ENCODE results near the gene OXLD1. TPM values are rescaled to one million over a fixed set of nuclear protein-coding genes. Genes with fewer than 3 reads are reported as not detected.

Gene OXLD1
- total RNA-seq, 2 donors from 2014 or later = 20.1 to 43.7 TPM

- H3K36me3 Mint-ChIP-seq = peaks cover 23 to 29% of the 10 kb centered on the region in 2 donors
- DNase-seq (ENCODE audit: low spot score in 2 of 2) (no peak), ATAC-seq (no peak)
- no peaks in the 10 kb centered on the region for H3K9me3 Mint-ChIP-seq
- peak overlapping the region; percentile 2 to 97 for H3K27ac Mint-ChIP-seq
These were observed 49.5 kb downstream of the OXLD1 start for GRCh38 chr17:81616877-81617276.

DNA sequence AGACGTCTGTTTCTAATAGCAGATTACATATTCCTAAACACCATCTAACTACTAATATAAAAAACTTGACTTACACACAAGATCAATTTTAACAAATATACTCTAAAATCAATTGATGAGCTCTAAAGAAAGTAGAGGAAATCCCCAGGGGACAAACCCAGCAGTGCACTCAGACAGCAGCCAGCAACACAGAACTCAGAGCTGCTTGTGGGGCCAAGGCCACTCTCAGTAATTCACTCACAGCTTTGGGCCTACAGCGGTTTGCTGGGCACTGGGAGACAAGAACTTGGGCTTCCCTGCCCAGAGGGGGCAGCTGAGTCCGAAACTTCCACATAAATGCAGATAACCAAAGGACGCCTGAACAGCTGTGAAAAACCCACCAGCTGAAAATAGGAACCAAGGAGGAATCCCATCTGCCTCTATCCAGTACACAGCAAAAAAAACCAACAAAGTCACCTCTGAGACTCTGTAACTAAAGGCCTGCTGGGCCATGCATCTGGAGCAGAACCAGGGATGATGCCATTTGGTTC, 50.9 kb downstream of the OXLD1 start:
- no peak for ATAC-seq
- DNase-seq (ENCODE audit: low spot score in 2 of 2) = no peak
- Mint-ChIP-seq H3K9me3 (no peaks in the 10 kb centered on the region), H3K36me3 (peaks cover 17 to 24% of the 10 kb centered on the region in 2 donors), H3K27ac (peak overlapping the region; percentile 96 to 97)

Other genes with a start within 250 kb of the OXLD1 start
- 1,000 to 10,000 TPM; 6,062 to 6,573 TPM for gene ACTG1, start 153.8 kb downstream of the OXLD1 start, total RNA-seq
- under 1 TPM; 0.30 to 0.86 TPM for gene FSCN2, start 138.2 kb downstream of the OXLD1 start, total RNA-seq
- gene FAAP100, start 114.3 kb downstream of the OXLD1 start, total RNA-seq = 10 to 100 TPM; 19.8 to 37.9 TPM
- 100 to 1,000 TPM in 1 of 2 donors, 10 to 100 TPM in 1; 67.3 to 173 TPM for gene NPLOC4, start 29.5 kb downstream of the OXLD1 start, total RNA-seq
- under 1 TPM; 0.56 to 0.75 TPM for gene TSPAN10, start 29.4 kb downstream of the OXLD1 start, total RNA-seq
- 1 to 10 TPM; 5.8 to 8.1 TPM for gene PDE6G, start 10.1 kb downstream of the OXLD1 start, total RNA-seq
- 10 to 100 TPM; 35.0 to 38.7 TPM for gene CCDC137, start 132 bp upstream of the OXLD1 start, total RNA-seq
- gene ARL16, start 17.2 kb upstream of the OXLD1 start, total RNA-seq = 10 to 100 TPM; 12.6 to 30.6 TPM
- 100 to 1,000 TPM; 111 to 168 TPM for gene HGS, start 17.4 kb upstream of the OXLD1 start, total RNA-seq
- gene MRPL12, start 36.8 kb upstream of the OXLD1 start, total RNA-seq = 100 to 1,000 TPM in 1 of 2 donors, 10 to 100 TPM in 1; 61.8 to 105 TPM
- gene SLC25A10, start 45.7 kb upstream of the OXLD1 start, total RNA-seq = 10 to 100 TPM; 23.0 to 27.8 TPM
- gene GCGR, start 137.5 kb upstream of the OXLD1 start, total RNA-seq = not detected
- 10 to 100 TPM; 40.4 to 55.3 TPM for gene MCRIP1, start 166.7 kb upstream of the OXLD1 start, total RNA-seq
- not detected for gene PPP1R27, start 168.4 kb upstream of the OXLD1 start, total RNA-seq
- 100 to 1,000 TPM; 382 to 460 TPM for gene P4HB, start 193.9 kb upstream of the OXLD1 start, total RNA-seq
- gene ARHGDIA, start 204.7 kb upstream of the OXLD1 start, total RNA-seq = 100 to 1,000 TPM; 328 to 513 TPM
- gene ALYREF, start 225.0 kb upstream of the OXLD1 start, total RNA-seq = 100 to 1,000 TPM; 186 TPM
- 100 to 1,000 TPM; 122 to 154 TPM for gene ANAPC11, start 225.1 kb upstream of the OXLD1 start, total RNA-seq
- under 1 TPM in 1 of 2 donors, not detected in 1; 0.27 TPM for gene NPB, start 235.6 kb upstream of the OXLD1 start, total RNA-seq
- 10 to 100 TPM; 16.4 to 20.1 TPM for gene PCYT2, start 244.8 kb upstream of the OXLD1 start, total RNA-seq